GM23248 (cell line): ENCODE measurements around the gene DESI1. TPM values are rescaled to one million over a fixed set of nuclear protein-coding genes. Genes with fewer than 3 reads are reported as not detected.

Experiments used
- DNase-seq: peaks from one replicate; pipeline ENCODE4 v3.0.0-alpha.2; 2015
- H2AFZ ChIP-seq: fragments of 200-600 bp; sonication (generic); 2 replicates; pipeline ENCODE4 v1.6.1; 2016; ENCODE audit warnings: antibody characterized with exemption
- H3F3A ChIP-seq: fragments of 200-600 bp; sonication (generic); 2 replicates; pipeline ENCODE4 v1.6.1; 2016; ENCODE audit warnings: mild to moderate bottlenecking, antibody characterized with exemption, mixed run types; ENCODE audit not compliant: insufficient read depth
- H3K27ac ChIP-seq: fragments of 200-600 bp; sonication (generic); 2 replicates; pipeline ENCODE4 v1.5.1; 2016; ENCODE audit warnings: mild to moderate bottlenecking
- H3K27me3 ChIP-seq: fragments of 200-600 bp; sonication (generic); replicated peaks from 2 replicates; pipeline ENCODE4 v1.6.1; 2016; ENCODE audit warnings: mild to moderate bottlenecking; ENCODE audit not compliant: insufficient read depth
- H3K36me3 ChIP-seq: fragments of 200-600 bp; sonication (generic); 2 replicates; pipeline ENCODE4 v1.6.1; 2016; ENCODE audit warnings: low read depth, mild to moderate bottlenecking
- H3K4me1 ChIP-seq: fragments of 200-600 bp; sonication (generic); 2 replicates; pipeline ENCODE4 v1.6.1; 2016; ENCODE audit warnings: mild to moderate bottlenecking; ENCODE audit not compliant: insufficient read depth
- H3K4me2 ChIP-seq: fragments of 200-600 bp; sonication (generic); one replicate; pipeline ENCODE4 v1.6.1; 2016; ENCODE audit warnings: mild to moderate bottlenecking; ENCODE audit not compliant: unreplicated experiment
- H3K4me3 ChIP-seq: fragments of 200-600 bp; sonication (generic); 2 replicates; pipeline ENCODE4 v1.5.1; 2016; ENCODE audit warnings: mild to moderate bottlenecking
- H3K79me2 ChIP-seq: fragments of 200-600 bp; sonication (generic); 2 replicates; pipeline ENCODE4 v1.6.1; 2016; ENCODE audit warnings: mild to moderate bottlenecking; ENCODE audit not compliant: insufficient read depth
- H3K9ac ChIP-seq: fragments of 200-600 bp; sonication (generic); 2 replicates; pipeline ENCODE4 v1.6.1; 2016; ENCODE audit warnings: mild to moderate bottlenecking
- H3K9me2 ChIP-seq: fragments of 200-600 bp; sonication (generic); 2 replicates; pipeline ENCODE4 v1.6.1; 2016; ENCODE audit warnings: mixed run types, mild to moderate bottlenecking, moderate library complexity; ENCODE audit not compliant: insufficient read depth
- H3K9me3 ChIP-seq: fragments of 200-600 bp; sonication (generic); one replicate; pipeline ENCODE4 v1.6.1; 2017; ENCODE audit warnings: low read depth
- H4K20me1 ChIP-seq: fragments of 200-600 bp; sonication (generic); 2 replicates; pipeline ENCODE4 v1.6.0; 2016; ENCODE audit not compliant: insufficient read depth
- EZH2 ChIP-seq: fragments of 200-600 bp; sonication (generic); IDR thresholded peaks from 2 replicates; pipeline ENCODE4 v1.6.1; 2018; ENCODE audit warnings: antibody characterized with exemption, mild to moderate bottlenecking; ENCODE audit not compliant: insufficient read depth, poor library complexity, severe bottlenecking
- EZH2phosphoT487 ChIP-seq: fragments of 200-600 bp; sonication (generic); IDR thresholded peaks from 2 replicates; pipeline ENCODE4 v1.6.1; 2018; ENCODE audit warnings: antibody characterized with exemption, moderate library complexity, mild to moderate bottlenecking, low read depth; ENCODE audit not compliant: insufficient read depth
- WGBS, 2 experiments: methylation state at CpG; one replicate each; pipeline ENCODE4 v1.1.6; 2015 to 2017; ENCODE audit warnings: low lambda C conversion rate in 2 of 2, low coverage in 1 of 2; ENCODE audit errors: missing lambda C conversion rate in 2 of 2; 5-methylcytosine and 5-hydroxymethylcytosine counted together
- in situ Hi-C: fragments of 300-500 bp; cut with MboI; formaldehyde crosslinking; loops from 2 replicates; pipeline ENCODE4 v1.15.0; 2020
- polyA plus RNA-seq: library from polyadenylated mRNA; unstranded; fragments of >200 nt; fragmentation: Nextera tagmentation; extraction: Ambion mirVana; gene quantifications from 2 replicates; pipeline ENCODE4 v1.2.1, GENCODE V29; 2016
- total RNA-seq: library from RNA; depleted of rRNA; stranded (reverse); fragments of >200 nt; shearing (Covaris generic); gene quantifications from 2 replicates; pipeline ENCODE4 v1.2.3, GENCODE V29; 2014

DESI1 gene
- total and polyA plus RNA-seq, 2 experiments from 2014 or later: 42.2 to 44.3 TPM

DNA sequence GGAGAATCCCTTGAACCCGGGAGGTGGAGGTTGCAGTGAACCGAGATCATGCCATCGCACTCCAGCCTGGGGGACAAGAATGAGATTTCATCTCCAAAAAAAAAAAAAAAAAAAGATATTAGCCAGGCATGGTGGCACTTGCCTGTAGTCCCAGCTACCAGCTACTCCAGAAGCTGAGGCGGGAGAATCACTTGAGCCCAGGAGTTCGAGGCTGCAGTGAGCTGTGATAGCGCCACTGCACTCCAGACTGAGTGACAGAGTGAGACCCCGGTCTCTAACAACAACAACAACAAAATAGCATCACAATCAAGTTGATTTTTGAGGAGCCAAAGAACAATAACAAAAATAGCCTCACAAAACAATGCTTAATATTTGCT, 33.5 kb downstream of the DESI1 start:
- in situ Hi-C loops: no loop called here
- no peak overlapping the region for H3K4me2 ChIP-seq
- WGBS, 2 experiments: 94 to 97% methylated on average over 7 of the region's 7 CpGs
- TF ChIP-seq EZH2 (no peak), EZH2phosphoT487 (no peak)
- no peaks in the 10 kb centered on the region for H4K20me1 ChIP-seq
- no peaks in the 10 kb centered on the region for H3K9me3 ChIP-seq
- peaks cover 51% of the 10 kb centered on the region for H3K79me2 ChIP-seq
- peak overlapping the region; percentile 94; the same call in 1 of the 2 replicates for H3K9ac ChIP-seq
- no peaks in the 10 kb centered on the region for H3K27me3 ChIP-seq
- DNase-seq: no peak
- peaks cover 5% of the 10 kb centered on the region; the same call in 1 of the 2 replicates for H3K36me3 ChIP-seq
- H3K4me3 ChIP-seq: no peak overlapping the region
- peaks cover 10% of the 10 kb centered on the region; the same call in 1 of the 2 replicates for H3K4me1 ChIP-seq
- no peaks in the 10 kb centered on the region for H3F3A ChIP-seq
- H3K9me2 ChIP-seq: no peaks in the 10 kb centered on the region
- H2AFZ ChIP-seq: no peak overlapping the region
- no peak overlapping the region for H3K27ac ChIP-seq

DNA sequence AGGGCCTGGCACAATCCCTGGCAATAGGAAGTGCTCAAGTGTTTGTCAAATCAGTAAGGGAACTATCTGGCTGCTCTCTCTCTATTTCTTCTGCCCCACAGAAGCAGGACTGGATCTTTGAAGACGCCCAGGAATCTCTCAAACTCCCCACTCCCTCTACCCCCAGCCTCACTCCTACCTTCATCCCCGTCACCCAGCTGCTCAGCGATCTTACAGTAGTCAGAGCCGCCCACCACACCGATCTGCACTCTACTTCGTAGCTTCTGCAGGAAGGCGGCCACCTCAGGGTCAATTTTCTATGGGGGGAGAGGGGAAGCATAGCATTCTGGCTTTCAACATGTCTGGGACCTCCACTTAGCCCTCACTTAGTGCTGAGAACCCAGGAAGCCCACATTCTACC, 34.9 kb downstream of the DESI1 start:
- H3K36me3 ChIP-seq: peaks cover 5% of the 10 kb centered on the region; the same call in 1 of the 2 replicates
- no peak for DNase-seq
- 94 to 97% methylated on average over 7 of the region's 7 CpGs for WGBS, 2 experiments
- H3K79me2 ChIP-seq: peaks cover 51% of the 10 kb centered on the region
- H2AFZ ChIP-seq: no peak overlapping the region
- H3K9ac ChIP-seq: no peak overlapping the region
- peaks cover 10% of the 10 kb centered on the region; the same call in 1 of the 2 replicates for H3K4me1 ChIP-seq
- in situ Hi-C loops: no loop called here
- H4K20me1 ChIP-seq: no peaks in the 10 kb centered on the region
- H3K27me3 ChIP-seq: no peaks in the 10 kb centered on the region
- no peaks in the 10 kb centered on the region for H3K9me2 ChIP-seq
- no peaks in the 10 kb centered on the region for H3F3A ChIP-seq
- H3K27ac ChIP-seq: no peak overlapping the region
- H3K9me3 ChIP-seq: no peaks in the 10 kb centered on the region
- H3K4me2 ChIP-seq: no peak overlapping the region
- no peak for TF ChIP-seq EZH2
- TF ChIP-seq EZH2phosphoT487: no peak
- no peak overlapping the region for H3K4me3 ChIP-seq

DNA sequence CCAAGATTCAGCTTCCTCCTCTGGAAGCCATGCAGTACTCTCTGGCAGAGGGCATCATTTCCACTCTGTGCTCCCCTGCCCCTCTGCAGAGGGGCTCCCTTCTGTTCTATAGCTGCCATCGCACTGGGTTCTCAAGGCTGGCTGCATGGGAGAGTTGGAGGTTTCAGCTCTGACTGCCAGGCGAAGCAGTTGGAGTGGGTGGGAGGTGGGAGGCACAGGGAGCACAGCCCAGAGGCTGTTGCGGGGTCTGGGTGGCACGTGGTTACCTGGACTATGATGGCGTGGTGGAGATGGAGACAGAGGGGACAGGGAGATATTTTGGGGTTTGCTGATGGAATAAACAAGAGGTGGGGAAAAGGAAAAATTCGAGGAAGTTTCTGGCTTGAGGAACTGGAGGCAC, 36.0 kb downstream of the DESI1 start:
- H3K27ac ChIP-seq: no peak overlapping the region
- in situ Hi-C loops: no loop called here
- H2AFZ ChIP-seq: no peak overlapping the region
- peaks cover 10% of the 10 kb centered on the region; the same call in 1 of the 2 replicates for H3K4me1 ChIP-seq
- H3K79me2 ChIP-seq: peaks cover 51% of the 10 kb centered on the region
- H3K4me2 ChIP-seq: no peak overlapping the region
- 98 to 99% methylated on average over 6 of the region's 6 CpGs for WGBS, 2 experiments
- H3K9ac ChIP-seq: no peak overlapping the region
- peaks cover 5% of the 10 kb centered on the region; the same call in 1 of the 2 replicates for H3K36me3 ChIP-seq
- DNase-seq: no peak
- H3K9me3 ChIP-seq: no peaks in the 10 kb centered on the region
- no peak overlapping the region for H3K4me3 ChIP-seq
- no peaks in the 10 kb centered on the region for H3K9me2 ChIP-seq
- H4K20me1 ChIP-seq: no peaks in the 10 kb centered on the region
- no peaks in the 10 kb centered on the region for H3F3A ChIP-seq
- no peak for TF ChIP-seq EZH2
- TF ChIP-seq EZH2phosphoT487: no peak
- no peaks in the 10 kb centered on the region for H3K27me3 ChIP-seq

DNA sequence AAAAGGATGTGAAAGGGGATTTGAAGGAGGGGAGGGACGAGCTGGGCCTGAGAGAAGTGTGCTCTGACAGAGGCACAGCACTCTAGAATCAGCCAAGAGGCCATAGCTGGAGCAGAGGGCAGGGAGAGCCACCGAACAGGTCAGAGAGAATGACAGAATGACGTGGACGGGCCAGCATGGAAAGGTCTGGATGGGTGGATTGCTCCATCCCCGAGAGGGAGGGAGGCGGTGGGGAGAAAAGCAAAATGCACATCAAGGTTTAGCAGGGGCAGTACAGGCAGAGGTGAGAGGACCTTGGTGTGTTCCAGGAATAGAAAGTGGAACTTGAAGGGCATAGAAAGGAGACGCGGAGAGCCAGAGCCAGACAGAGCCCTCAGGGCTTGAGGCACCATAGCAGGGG, 38.1 kb downstream of the DESI1 start:
- Histone ChIP-seq H3K27ac (no peak overlapping the region), H3K9me3 (no peaks in the 10 kb centered on the region), H2AFZ (no peak overlapping the region), H3K9ac (no peak overlapping the region), H3K36me3 (peaks cover 5% of the 10 kb centered on the region; the same call in 1 of the 2 replicates), H3F3A (no peaks in the 10 kb centered on the region), H3K4me2 (no peak overlapping the region), H3K9me2 (no peaks in the 10 kb centered on the region), H3K4me3 (no peak overlapping the region), H3K27me3 (no peaks in the 10 kb centered on the region), H3K4me1 (0 out of 2 replicates have a peak, but pooled peaks cover 2% of the 10 kb centered on the region), H4K20me1 (no peaks in the 10 kb centered on the region), H3K79me2 (peaks cover 33% of the 10 kb centered on the region)
- 85 to 87% methylated on average over 8 of the region's 8 CpGs for WGBS, 2 experiments
- in situ Hi-C loops: no loop called here
- TF ChIP-seq EZH2: no peak
- no peak for TF ChIP-seq EZH2phosphoT487
- DNase-seq: no peak

DNA sequence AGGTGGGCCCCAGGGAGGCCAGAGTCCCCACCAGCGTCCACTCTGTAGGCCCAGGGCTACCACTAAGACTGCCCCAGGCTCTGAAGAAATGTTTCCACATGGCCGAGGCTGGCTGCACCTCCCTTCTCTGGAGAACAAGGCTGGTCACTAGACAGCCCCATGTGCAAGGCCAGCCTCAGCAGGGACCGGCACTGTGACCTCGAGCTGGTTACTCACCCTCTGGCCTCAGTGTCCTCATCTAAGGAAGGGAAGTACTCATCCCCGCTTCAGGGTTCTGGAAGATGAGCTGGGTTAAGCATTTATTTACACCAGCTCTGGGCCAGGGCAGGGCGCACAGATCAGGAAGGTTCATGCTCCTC, 40.9 kb downstream of the DESI1 start:
- Histone ChIP-seq H3K27ac (no peak overlapping the region), H3K9me3 (no peaks in the 10 kb centered on the region), H3K36me3 (peaks cover 5% of the 10 kb centered on the region; the same call in 1 of the 2 replicates), H3K4me1 (no peaks in the 10 kb centered on the region), H3K27me3 (no peaks in the 10 kb centered on the region), H3K4me2 (no peak overlapping the region), H4K20me1 (no peaks in the 10 kb centered on the region), H2AFZ (no peak overlapping the region), H3K79me2 (peaks cover 6% of the 10 kb centered on the region), H3K9me2 (no peaks in the 10 kb centered on the region), H3K9ac (no peak overlapping the region), H3F3A (no peaks in the 10 kb centered on the region), H3K4me3 (no peak overlapping the region)
- in situ Hi-C loops: no loop called here
- no peak for TF ChIP-seq EZH2
- TF ChIP-seq EZH2phosphoT487: no peak
- DNase-seq: no peak
- 97 to 99% methylated on average over 6 of the region's 6 CpGs for WGBS, 2 experiments
